Upper lobe of left lung (tissue), 6 donors: ENCODE results near the gene SCN5A. TPM values are rescaled to one million over a fixed set of nuclear protein-coding genes. Genes with fewer than 3 reads are reported as not detected.

Experiments
- ATAC-seq, 2 donors: fragments of 200-7000 bp; cut with Tn5 transposase; one replicate each; pipeline ENCODE4 v1.9.1; 2022; ENCODE audit warnings: mild to moderate bottlenecking in 2 of 2, moderate library complexity in 2 of 2; ENCODE audit not compliant: low FRiP score in 2 of 2
- DNase-seq, 2 donors: peaks; one replicate each; pipeline ENCODE4 v3.0.0-alpha.2; 2019 to 2020
- H3K27ac ChIP-seq, 4 donors: fragments of 200-600 bp; sonication (generic); one replicate each; pipeline ENCODE4 v1.5.1; 2016 to 2019
- H3K27me3 ChIP-seq, 4 donors: fragments of 200-600 bp; sonication (generic); one replicate each; pipeline ENCODE4 v1.5.1; 2017 to 2019
- H3K36me3 ChIP-seq, 4 donors: fragments of 200-600 bp; sonication (generic); one replicate each; pipeline ENCODE4 v1.5.1; 2016 to 2019
- H3K4me1 ChIP-seq, 4 donors: fragments of 200-600 bp; sonication (generic); one replicate each; pipeline ENCODE4 v1.5.1; 2018 to 2019
- H3K4me3 ChIP-seq, 4 donors: fragments of 200-600 bp; sonication (generic); one replicate each; pipeline ENCODE4 v1.5.1; 2017 to 2019; ENCODE audit warnings: mild to moderate bottlenecking in 2 of 4, moderate library complexity in 1 of 4
- H3K9me3 ChIP-seq, 4 donors: fragments of 200-600 bp; sonication (generic); one replicate each; pipeline ENCODE4 v1.5.1; 2018 to 2019
- EP300 ChIP-seq, 4 donors: sonication (generic); formaldehyde crosslinking; IDR thresholded peaks; one replicate each; pipeline ENCODE4 v1.5.1; 2017; ENCODE audit warnings: antibody characterized with exemption in 4 of 4, control low read depth in 2 of 4
- POLR2A ChIP-seq, 4 donors: fragments of 450-650 bp; IDR thresholded peaks; one replicate each; pipeline ENCODE4 v1.5.1; 2016 to 2017; ENCODE audit warnings: antibody characterized with exemption in 4 of 4, mild to moderate bottlenecking in 2 of 4
- POLR2AphosphoS5 ChIP-seq, 2 donors: sonication (generic); formaldehyde crosslinking; IDR thresholded peaks; one replicate each; pipeline ENCODE4 v1.5.1; 2017; ENCODE audit warnings: antibody characterized with exemption in 2 of 2
- WGBS, 2 donors: methylation state at CpG; one replicate each; pipeline ENCODE4 v1.1.5; 2017 to 2018; 5-methylcytosine and 5-hydroxymethylcytosine counted together
- total RNA-seq, 6 donors: library from RNA; depleted of rRNA in 4 of 6; stranded (reverse); fragments of >200 nt in 4 of 6; gene quantifications; one replicate each; pipeline versions ENCODE4 v1.1.0 to v1.2.1, GENCODE V29; 2016 to 2021
- TF ChIP-seq, protein P1 (sequence below), 6 experiments: fragments of 450-650 bp in 4 of 6; fragments of 200-600 bp in 2 of 6; sonication (generic) in 2 of 6; IDR thresholded peaks; one replicate each; pipeline ENCODE4 v1.5.1; 2016 to 2019; ENCODE audit warnings: antibody characterized with exemption in 6 of 6
- donor health status: DM: no; HTN: no; CAD: no; lungs with moderate emphysema.
- donor health status: DM: no; HTN: yes; CAD: no; lungs with severe emphysema.

Gene SCN5A
- total RNA-seq, 6 donors from 2014 or later, result under 0.01 to 0.30 (median 0.10) TPM; not detected in 1

DNA sequence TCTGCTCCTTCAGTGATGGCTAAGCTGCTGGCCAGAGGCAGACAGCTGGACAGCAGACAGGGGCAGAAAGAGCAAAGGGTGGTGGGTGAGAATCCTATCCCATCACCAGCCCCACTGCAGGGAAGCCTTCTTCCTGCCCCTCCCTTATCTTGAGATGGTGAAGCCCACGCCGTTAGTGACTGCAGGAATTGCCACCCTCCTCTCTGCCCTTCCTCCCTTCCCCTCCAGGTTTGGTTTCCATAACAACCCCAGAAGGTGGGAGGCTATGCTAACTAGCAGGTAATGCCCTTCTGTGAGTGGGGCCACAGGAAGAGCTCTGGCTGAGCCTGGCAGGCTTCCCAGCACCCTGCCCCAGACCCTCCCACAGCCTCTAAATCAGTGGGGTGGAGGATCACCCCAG lies 32.8 kb downstream of the SCN5A start:
- Histone ChIP-seq H3K9me3 (no peaks in the 10 kb centered on the region), H3K27ac (no peak overlapping the region), H3K36me3 (no peaks in the 10 kb centered on the region), H3K27me3 (no peaks in the 10 kb centered on the region), H3K4me1 (no peaks in the 10 kb centered on the region), H3K4me3 (no peak overlapping the region)
- DNase-seq (no peak), ATAC-seq (no peak)
- TF ChIP-seq EP300 (IDR thresholded peaks at IDR 0.05) (no peak), POLR2AphosphoS5 (IDR thresholded peaks at IDR 0.05) (no peak), POLR2A (IDR thresholded peaks at IDR 0.05) (no peak)
- TF ChIP-seq, protein P1, sequence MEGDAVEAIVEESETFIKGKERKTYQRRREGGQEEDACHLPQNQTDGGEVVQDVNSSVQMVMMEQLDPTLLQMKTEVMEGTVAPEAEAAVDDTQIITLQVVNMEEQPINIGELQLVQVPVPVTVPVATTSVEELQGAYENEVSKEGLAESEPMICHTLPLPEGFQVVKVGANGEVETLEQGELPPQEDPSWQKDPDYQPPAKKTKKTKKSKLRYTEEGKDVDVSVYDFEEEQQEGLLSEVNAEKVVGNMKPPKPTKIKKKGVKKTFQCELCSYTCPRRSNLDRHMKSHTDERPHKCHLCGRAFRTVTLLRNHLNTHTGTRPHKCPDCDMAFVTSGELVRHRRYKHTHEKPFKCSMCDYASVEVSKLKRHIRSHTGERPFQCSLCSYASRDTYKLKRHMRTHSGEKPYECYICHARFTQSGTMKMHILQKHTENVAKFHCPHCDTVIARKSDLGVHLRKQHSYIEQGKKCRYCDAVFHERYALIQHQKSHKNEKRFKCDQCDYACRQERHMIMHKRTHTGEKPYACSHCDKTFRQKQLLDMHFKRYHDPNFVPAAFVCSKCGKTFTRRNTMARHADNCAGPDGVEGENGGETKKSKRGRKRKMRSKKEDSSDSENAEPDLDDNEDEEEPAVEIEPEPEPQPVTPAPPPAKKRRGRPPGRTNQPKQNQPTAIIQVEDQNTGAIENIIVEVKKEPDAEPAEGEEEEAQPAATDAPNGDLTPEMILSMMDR (IDR thresholded peaks at IDR 0.05), result no peak
- WGBS, 2 donors, result 7 to 29% methylated on average over 2 of the region's 2 CpGs

- WGBS, 2 donors, result 28% methylated on average over 1 of the region's 1 CpG; no CpG with 5 or more reads in 1 of the 2 donors
- no peaks in the 10 kb centered on the region for H3K36me3 ChIP-seq
- no peaks in the 10 kb centered on the region for H3K9me3 ChIP-seq
- ATAC-seq, result no peak
- no peak for DNase-seq
- H3K27ac ChIP-seq, result no peak overlapping the region
- H3K27me3 ChIP-seq, result no peaks in the 10 kb centered on the region
- no peak for TF ChIP-seq POLR2AphosphoS5 (IDR thresholded peaks at IDR 0.05)
- TF ChIP-seq EP300 (IDR thresholded peaks at IDR 0.05), result no peak
- TF ChIP-seq, protein P1 (IDR thresholded peaks at IDR 0.05), result no peak
- no peak for TF ChIP-seq POLR2A (IDR thresholded peaks at IDR 0.05)
- no peak overlapping the region for H3K4me3 ChIP-seq
- no peaks in the 10 kb centered on the region for H3K4me1 ChIP-seq
These were observed 33.4 kb downstream of the SCN5A start for GRCh38 chr3:38616111-38616510.

- Histone ChIP-seq H3K4me3 (no peak overlapping the region), H3K27me3 (no peaks in the 10 kb centered on the region), H3K9me3 (no peaks in the 10 kb centered on the region), H3K4me1 (no peaks in the 10 kb centered on the region), H3K36me3 (no peaks in the 10 kb centered on the region), H3K27ac (no peak overlapping the region)
- WGBS, 2 donors, result 88% methylated on average over 7 to 9 of the region's 9 CpGs
- DNase-seq (no peak), ATAC-seq (no peak)
- TF ChIP-seq POLR2AphosphoS5 (IDR thresholded peaks at IDR 0.05) (no peak), POLR2A (IDR thresholded peaks at IDR 0.05) (no peak), EP300 (IDR thresholded peaks at IDR 0.05) (no peak)
- TF ChIP-seq, protein P1 (IDR thresholded peaks at IDR 0.05), result no peak
These were observed 34.7 kb downstream of the SCN5A start for GRCh38 chr3:38614651-38615352.

GRCh38 chr3:38614091-38614490 lies 35.4 kb downstream of the SCN5A start:
- DNase-seq, result no peak
- Histone ChIP-seq H3K4me1 (no peaks in the 10 kb centered on the region), H3K9me3 (no peaks in the 10 kb centered on the region), H3K4me3 (no peak overlapping the region), H3K27ac (no peak overlapping the region), H3K36me3 (no peaks in the 10 kb centered on the region), H3K27me3 (no peaks in the 10 kb centered on the region)
- ATAC-seq, result no peak
- TF ChIP-seq POLR2AphosphoS5 (IDR thresholded peaks at IDR 0.05) (no peak), POLR2A (IDR thresholded peaks at IDR 0.05) (no peak), EP300 (IDR thresholded peaks at IDR 0.05) (no peak)
- TF ChIP-seq, protein P1 (IDR thresholded peaks at IDR 0.05), result no peak
- WGBS, 2 donors, result 77 to 82% methylated on average over 3 to 7 of the region's 7 CpGs

DNA sequence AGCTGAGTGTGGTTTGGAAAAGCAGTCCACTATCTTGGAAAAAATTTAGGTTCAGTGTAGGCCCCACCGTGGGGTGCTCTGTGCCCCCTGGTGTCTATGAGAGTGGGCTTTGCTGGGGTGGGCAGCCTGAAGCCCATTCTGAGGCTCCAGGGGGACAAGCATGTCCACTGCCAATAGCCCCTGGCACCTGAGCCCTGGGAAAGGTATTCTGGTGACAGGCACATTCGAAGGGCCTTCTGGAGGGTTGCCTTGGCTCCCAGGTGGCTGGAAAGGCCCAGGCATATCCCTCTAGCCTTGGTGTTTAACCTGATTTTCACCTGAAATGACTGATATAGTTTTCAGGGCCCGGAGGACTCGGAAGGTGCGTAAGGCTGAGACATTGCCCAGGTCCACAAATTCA lies 36.1 kb downstream of the SCN5A start:
- H3K4me3 ChIP-seq, result no peak overlapping the region
- H3K27ac ChIP-seq, result no peak overlapping the region
- WGBS, 2 donors, result 94 to 100% methylated on average over 3 to 5 of the region's 5 CpGs
- no peak for TF ChIP-seq POLR2AphosphoS5 (IDR thresholded peaks at IDR 0.05)
- TF ChIP-seq, protein P1 (IDR thresholded peaks at IDR 0.05), result no peak
- no peak for TF ChIP-seq EP300 (IDR thresholded peaks at IDR 0.05)
- TF ChIP-seq POLR2A (IDR thresholded peaks at IDR 0.05), result no peak
- H3K9me3 ChIP-seq, result no peaks in the 10 kb centered on the region
- no peak for DNase-seq
- no peaks in the 10 kb centered on the region for H3K36me3 ChIP-seq
- ATAC-seq, result no peak
- H3K4me1 ChIP-seq, result no peaks in the 10 kb centered on the region
- H3K27me3 ChIP-seq, result no peaks in the 10 kb centered on the region
